GM18868 (cell line): Measurements from ENCODE around the gene C1QTNF12.
"Not testable (repeated sequence)": the region's sequence is repeated elsewhere in the genome, so short reads cannot be mapped to it uniquely, and the experiment has no call there.

ENCODE experiments used
- ATAC-seq: cut with Tn5 transposase; IDR thresholded peaks from one replicate; pipeline ENCODE4 v1.9.1; 2021; ENCODE audit warnings: mild to moderate bottlenecking, moderate library complexity; ENCODE audit not compliant: unreplicated experiment

Gene C1QTNF12

DNA sequence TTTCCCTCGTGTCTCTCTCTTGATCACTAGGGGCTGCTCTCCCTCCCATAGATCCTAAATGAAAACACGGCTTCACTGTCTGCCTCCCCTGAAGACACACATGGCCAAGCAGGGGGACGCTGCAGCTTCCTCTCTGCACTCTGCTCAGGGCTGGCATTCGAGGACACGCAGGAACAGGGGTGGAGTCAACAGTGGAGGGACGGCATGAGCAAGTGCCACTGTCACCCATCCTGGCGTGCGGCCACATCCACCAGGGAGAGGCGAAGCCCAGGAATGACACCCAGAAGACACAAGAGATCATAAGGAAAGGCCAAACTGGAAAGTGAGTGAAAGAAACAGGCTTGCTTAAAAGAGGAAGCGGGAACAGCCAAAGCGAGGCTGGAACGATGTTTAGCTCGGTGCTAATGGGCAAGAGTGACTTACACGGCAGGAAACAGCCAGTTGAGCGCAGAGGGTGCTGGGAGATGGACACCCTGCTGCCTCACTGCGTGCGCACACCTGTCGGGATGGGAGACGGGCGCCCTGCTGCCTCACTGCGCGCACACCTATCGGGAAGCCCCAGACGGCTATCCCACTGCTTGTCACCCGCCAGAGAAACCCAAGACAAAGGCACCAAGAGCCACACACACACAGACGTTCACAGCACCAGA lies 13.6 kb upstream of the C1QTNF12 start:
- ATAC-seq = no peak

DNA sequence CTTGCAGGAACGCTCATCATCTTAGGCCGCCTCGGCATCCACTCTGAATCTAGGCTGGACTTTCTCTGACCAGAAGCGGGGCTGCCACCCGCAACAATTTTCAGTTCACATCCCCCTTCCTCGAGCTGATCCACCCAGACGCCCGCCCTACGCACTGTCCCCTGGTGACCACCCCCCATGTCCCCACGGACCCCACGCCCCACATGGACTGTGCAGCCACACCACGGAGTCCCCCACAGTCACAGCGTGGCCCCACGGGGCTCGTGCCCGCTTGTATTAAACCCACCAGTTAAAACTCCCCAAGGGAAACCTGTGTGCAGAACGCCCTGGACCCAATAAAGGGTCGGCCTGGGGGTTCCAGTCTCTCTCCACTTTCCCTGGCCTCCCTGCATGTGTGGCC lies 13.0 kb upstream of the C1QTNF12 start:
- ATAC-seq = no peak

DNA sequence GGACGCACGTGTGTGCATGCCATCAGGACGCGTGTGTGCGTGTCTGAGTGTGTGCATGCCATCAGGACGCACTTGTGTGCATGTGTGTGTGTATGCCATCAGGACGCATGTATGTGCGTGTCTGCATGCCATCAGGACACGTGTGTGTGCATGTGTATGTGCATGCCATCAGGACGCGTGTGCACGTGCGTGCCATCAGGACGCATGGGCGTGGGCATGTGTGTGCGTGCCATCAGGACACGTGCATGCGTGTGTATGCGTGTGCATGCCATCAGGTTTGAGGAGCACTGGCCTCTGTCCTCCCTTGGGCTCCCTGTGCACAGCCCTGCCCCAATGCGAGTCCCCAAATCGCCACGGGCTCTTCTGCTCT lies 12.6 kb upstream of the C1QTNF12 start:
- ATAC-seq = no peak

DNA sequence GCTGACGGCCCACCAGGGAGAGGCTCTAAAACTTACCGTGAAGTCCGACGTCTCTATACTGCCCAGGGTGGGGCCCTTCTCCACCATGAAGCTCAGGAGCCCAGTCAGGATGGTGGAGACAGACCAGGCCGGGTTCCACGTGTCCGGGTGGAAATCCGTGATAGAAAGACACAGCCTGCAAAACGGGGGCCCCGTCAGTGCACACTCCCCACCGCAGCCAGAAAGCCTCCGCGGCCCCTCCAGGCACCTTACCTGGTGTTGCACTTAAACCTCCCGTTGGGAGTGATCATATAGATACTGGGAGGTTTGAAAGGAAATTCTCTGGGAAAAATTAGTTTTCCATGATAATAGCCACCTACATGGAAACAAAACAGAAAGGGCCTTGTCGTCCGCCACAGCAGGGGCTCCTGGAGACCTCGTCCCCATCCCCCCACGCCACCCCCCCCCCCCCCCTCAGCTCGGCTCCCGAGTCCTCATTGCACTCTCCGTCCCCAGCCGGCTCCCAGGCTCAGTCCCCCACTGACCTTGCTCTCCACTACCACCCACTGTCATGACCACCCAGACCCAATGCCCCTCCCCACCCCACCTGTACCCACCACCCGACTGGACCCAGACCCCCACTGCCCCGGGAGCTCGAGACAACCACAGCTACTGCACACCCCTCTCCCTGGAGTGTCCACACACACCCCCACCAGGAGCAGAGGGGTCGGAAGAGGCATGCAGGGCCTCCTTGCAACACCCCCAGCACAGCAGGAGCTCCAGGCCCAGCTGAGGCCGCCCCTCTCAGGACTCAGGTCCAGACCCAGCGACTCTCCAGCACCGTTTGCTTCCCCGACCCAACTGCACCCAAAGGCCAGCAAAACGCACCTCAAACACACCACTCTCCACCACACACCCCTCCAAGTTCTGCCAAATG lies 10.7 kb upstream of the C1QTNF12 start:
- ATAC-seq = no peak

DNA sequence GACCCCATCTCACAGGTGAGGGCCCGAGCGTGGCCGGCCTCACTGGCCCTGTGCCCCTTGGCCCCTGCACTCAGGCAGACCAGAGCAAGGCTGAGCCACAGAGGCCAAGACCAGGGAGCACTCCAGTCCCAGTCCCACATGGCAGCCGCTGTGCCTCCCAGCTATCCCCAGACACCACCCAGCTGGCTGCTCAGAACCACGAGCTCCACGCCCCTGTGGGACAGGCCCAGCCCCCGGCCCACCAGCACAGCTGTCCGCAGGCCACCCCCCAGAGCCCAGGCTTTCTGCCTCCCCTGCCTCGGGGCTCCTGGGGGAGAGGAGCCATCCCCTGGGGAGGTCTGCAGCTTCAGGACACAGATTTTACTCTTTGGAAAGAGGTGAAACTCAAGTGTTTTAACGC lies 9.1 kb upstream of the C1QTNF12 start:
- ATAC-seq = no peak

DNA sequence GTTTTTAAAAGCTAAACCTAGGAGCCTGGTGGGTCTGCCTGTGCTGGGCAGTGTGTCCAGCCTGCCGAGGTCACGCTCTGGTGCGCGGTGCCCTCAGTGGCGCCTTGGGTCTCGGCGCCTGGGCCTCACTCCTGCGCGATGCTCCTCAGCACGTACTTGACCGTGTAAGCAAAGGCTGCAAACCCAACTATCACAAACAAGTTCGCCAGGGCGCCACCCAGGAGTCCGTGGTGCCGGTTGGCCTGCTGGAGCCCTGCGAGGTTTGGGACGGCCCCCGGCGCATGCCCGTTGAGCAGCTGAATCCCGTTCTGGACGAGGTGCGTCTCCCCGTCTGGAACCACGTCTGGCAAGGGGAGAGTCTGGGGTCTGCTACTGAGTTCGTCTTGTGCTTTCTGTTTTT lies 8.6 kb upstream of the C1QTNF12 start:
- ATAC-seq = no peak

DNA sequence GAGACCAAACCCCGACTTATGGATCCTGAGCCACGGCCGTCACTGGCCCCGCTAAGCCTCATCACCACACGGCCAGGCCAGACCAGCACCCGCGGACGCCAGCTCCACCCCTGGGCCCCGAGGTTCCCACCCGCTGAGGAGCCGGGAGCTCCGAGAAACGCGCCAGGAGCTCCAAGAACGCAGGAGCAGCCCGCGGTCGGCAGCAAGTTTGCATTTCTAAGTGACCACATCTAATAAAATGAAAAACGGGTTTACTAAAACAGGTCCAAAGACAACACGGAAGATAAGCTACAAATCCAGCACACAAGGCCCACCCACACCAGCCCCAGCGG lies 8.1 kb upstream of the C1QTNF12 start:
- no peak for ATAC-seq

DNA sequence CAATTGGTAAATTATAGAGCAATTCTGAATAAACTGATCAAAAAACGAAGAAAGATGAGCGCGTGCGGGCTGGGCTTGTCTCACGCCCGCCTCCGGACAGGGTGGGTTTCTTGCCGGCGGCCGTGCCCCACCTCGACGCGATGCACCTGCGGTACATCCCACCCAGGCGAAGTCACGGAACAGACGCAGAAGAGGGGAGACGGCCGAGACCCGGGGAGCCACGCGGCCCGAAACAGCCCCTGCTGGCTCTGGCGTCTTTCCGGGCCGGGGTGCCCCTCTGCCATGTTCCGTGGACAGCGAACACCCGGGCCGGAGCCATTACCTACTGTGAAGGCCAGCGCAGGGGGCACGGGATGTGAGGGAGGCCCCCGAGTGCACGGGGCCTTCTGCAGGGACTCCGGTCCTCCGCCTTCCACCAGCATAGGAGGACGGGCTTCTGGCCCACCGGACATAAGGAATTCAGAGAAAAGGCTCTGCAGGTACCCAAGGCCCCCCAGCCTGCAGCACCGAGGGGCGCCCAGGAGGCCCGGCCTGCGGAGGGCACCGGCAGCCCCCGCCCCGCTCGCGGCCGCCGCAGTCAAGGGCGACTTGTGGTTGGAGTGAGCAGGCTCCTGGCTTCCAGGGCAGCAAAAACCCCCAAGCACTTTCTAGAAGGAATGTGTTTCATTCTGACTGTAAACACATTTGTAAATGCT lies 7.6 kb upstream of the C1QTNF12 start:
- ATAC-seq = no peak

DNA sequence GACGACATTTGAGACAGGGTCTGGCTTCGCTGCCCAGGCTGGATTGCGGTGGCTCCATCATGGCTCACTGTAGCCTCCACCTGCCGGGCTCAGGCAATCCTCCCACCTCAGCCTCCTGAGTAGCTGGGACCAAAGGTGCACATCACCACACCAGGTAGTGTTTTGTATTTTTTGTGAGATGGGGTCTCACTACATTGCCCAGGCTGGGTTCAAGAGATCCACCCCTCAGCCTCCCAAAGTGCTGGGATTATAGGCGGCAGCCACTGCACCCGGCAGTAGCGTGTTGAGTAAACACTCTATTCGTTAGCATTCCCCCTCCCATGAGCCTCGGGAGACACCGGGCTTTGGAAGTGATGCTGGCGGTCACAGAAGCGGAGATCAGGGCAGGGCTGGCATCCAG lies 6.8 kb upstream of the C1QTNF12 start:
- ATAC-seq = no peak

DNA sequence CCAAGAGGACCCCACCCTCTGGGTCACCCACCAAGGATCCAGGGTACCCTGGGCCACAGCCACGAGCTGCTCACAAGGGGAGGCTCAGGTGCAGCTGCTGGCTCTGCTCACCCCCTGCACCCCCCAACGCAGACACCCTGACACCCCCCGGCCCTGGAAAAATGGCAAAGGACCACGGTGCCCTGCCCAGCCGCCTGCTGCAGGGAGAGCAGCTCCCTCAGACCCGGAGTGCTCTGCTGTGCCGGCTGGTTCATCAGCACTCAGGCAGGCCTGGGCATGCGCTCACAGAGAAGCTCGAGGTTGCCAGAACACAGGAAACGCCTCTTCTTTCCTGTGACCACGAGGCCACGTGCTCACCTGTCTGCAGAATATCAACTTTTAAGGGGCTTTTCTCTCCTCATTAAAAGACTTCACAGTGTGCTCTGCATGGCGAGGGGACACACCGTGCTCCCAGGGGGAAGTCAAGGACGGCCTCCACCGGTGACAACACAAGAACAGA lies 4.3 kb upstream of the C1QTNF12 start:
- peak; percentile 77 for ATAC-seq

DNA sequence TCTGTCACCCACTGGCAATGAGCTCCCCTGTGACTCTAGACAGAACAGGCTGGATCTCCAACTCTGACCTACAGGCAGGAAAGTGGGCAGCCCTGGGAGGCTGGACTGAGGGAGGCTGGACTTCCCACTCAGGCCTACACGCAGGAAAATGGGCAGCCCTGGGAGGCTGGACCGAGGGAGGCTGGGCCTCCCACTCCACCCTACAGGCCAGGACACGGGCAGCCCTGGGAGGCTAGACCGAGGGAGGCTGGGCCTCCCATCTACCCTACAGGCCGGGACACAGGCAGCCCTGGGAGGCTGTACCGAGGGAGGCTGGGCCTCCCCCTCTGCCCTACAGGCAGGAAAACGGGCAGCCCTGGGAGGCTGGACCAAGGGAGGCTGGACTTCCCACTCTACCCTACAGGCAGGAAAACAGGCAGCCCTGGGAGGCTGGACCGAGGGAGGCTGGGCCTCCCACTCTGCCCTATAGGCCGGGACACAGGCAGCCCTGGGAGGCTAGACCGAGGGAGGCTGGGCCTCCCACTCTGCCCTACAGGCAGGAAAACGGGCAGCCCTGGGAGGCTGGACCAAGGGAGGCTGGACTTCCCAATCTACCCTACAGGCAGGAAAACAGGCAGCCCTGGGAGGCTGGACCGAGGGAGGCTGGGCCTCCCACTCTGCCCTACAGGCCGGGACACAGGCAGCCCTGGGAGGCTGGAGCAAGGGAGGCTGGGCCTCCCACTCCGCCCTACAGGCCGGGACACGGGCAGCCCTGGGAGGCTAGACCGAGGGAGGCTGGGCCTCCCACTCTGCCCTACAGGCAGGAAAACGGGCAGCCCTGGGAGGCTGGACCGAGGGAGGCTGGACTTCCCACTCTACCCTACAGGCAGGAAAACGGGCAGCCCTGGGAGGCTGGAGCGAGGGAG lies 1.7 kb upstream of the C1QTNF12 start:
- not testable (repeated sequence) for ATAC-seq

DNA sequence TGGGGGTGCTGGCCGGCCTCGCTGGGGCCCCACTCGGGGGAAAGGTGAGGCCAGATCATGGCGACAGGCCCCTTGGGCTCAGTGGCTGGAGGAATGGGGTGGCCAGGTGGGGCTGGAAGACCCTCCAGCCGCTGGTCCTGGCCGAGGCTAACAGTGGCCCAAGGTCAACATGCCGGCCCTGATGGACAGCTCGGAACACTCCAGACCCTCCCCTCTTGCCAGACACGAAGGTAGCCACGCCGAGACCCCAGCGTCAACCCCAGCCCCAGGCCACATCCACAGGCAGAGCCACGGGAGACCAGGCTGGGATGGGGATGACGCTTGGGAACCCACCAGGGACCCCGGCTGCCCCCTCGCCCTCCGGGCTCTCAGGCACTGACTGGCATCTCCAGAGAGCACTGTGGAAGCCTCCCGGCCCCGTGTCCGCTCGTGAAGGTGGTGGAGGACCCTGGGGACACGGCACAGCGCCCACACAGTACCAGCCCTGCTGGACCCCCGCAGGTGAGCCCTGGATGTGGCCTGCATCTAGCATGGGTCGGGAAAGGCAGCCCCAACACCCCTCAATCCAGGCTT lies 905 bp upstream of the C1QTNF12 start:
- ATAC-seq = no peak

DNA sequence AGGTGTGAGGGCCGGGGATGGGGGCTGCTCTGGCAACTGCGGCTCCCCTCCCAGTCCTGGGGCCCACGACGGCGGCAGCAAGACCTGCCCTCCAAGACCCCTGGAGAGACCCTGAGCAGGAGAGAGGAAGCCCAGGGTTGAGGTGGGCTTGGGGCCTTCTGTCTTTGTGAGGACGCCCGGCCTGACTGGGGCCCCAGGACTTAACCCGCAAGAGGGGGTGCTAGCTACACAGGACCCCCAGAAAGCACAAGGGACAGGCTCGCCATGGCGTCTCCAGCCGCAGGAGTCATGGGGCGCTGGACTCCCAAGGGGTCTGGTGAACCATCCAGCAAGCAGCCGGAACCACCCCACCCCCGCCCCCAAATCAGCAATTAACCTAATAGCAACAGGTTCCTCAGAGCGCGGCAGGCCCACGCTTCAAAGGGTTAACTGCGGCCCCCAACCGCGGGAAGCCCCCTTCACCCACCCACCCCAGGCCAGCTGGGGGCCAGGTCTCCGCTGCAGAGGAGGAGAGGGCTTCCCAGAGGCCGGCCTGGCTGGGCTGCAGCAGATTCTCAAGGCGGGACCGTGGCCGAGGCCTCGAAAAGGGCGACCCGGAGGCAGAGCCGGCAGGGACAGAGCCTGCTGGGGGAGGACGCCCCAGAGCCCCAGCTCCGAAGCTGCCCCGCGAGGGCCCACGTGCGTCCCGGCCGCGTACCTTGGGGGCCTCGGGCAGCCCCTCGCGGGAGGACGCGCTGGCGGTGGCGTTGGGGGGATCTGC lies 525 bp downstream of the C1QTNF12 start:
- no peak for ATAC-seq

DNA sequence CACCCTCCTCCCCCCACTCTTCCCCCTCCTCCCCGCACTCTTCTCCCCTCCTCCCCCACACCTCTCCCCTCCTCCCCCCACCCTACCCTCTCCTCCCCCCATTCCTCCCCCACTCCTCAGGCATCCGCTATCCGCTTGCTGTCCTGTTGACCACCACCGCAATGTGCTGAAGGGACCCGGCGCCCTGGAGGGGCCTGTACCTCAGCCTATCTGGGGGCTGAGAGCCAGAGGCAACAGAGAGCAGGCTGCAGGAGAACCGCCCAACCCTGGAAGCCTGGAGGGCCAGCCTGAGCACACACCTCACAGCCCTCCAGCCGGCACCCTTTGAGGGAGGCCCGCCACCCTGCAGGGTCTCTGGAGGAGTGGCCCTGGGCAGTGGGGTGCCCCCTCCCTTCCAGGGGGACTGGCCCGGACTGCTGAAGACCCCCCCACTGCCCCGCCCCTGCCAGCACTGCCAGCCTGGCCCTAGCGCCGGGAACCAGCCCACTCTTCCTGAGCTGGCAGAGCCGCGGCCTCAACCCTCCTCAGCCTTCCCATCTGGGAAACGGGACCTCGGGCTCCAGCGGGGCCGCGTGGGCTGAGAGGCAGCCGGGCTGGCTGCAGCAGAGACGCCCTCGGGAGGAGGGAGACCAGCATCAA lies 1.2 kb downstream of the C1QTNF12 start:
- no peak for ATAC-seq

DNA sequence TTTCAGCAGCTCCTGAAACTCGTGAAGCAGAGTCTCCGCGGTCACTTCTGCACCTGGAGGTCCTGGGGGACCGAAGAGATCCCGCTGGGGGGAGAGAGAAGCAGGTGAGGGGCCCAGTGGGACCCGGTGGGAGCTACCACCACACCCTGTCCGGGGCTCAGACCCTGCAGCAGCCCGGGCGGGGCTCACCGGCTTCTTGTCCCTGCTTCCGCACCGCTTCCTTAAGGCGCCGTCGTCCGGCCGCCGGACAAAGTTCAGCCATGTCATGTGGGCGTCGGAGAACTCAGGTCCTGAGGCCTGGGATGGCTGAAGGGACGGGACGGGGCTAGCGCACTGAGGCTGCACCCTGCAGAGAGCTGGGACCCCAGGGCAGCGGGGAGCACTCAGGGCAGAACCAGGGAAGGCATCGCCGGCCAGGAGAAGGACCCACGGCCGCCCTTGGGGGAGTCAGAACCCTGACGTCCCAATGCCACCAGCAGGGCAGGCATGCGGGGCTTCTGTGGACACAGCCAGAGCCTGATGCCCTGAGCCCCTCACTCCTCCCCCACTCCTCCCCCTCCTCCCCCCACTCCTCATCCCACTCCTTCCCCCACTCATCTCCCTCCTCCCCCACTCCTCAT lies 2.2 kb downstream of the C1QTNF12 start:
- ATAC-seq = no peak

DNA sequence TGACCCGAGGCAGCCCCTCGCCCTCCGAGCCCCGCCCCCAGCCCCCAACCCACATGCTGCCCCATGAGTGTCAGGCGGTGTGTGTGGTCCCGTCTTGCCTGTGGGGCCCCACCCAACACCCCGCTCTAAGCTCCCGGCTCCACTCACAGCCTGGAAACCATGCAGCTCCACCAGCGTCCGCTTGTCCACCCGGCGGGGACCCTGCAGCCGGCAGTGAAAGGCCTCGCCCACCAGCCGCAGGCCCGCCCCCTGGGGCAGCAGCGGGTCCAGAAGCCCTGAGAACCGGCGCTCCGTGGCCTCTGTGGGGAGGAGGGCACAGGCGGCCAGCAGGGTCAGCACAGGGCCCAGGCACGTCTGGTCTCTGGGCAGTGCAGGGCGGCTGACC lies 2.7 kb downstream of the C1QTNF12 start:
- no peak for ATAC-seq

DNA sequence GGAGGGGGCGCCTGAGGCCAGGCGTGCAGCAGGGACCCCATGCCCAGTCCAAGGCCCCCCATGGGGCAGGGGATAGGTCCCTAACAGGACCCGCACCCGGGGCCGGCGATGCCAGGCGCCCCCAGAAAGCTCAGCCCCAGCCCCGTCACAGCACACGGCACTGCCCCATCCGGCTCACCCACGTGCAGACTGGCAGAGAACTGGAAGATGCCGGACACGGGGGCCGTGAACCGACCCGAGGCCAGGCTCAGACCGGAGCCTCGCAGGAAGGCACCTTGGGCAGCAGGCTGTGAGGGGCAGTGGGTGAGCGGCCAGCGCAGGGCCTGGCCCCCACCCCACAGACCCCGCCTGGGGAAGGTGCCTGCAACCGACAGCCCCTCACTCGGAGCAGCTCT lies 3.3 kb downstream of the C1QTNF12 start:
- no peak for ATAC-seq

DNA sequence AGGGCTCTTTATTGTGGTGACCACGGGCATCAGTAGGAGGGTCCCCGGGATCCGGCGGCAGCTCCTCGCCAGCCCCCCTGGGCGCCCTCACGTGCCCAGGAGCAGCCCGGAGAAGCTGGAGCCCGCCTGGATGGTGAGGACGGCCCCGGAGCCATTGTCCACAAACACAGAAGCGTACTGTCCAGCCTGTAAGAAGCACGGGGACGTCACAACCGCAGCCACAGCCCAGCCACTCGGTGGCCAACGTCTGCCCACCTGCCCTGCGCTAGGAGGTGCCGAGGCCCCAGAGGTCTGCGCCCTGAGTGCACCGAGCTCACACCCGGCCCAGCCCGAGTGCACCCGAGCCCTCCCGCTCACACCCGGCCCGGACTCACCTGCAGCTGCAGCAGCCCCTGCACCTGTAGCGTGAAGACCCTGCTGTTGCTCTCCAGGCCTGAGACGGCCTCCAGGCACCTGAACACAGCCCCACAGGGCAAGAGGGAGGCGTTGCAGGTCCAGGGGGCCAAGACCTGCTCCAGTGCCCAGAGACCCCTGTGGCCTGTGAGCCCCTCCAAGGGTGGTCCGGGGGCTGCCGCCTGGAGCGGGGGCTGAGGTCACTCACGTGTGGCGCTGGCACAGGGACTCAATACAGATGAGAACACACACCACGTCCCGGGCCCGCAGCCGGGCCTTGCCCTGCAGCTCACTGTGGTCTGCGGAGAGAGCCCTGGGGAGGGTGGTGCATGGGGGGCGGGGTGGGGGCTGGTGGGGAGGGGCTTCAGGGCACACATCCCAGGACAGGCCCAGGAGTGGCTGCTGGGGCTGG lies 3.9 kb downstream of the C1QTNF12 start:
- no peak for ATAC-seq
